Activated CD8-positive, alpha-beta memory T cell treated with anti-CD3 and anti-CD28 coated beads for 24 hours (primary cell): ENCODE data around the gene CWC27.
"Not testable (repeated sequence)": the region's sequence is repeated elsewhere in the genome, so short reads cannot be mapped to it uniquely, and the experiment has no call there.

ENCODE experiments used
- DNase-seq: peaks from one replicate; pipeline ENCODE4 v3.0.0-alpha.2; 2020

The CWC27 gene

DNA sequence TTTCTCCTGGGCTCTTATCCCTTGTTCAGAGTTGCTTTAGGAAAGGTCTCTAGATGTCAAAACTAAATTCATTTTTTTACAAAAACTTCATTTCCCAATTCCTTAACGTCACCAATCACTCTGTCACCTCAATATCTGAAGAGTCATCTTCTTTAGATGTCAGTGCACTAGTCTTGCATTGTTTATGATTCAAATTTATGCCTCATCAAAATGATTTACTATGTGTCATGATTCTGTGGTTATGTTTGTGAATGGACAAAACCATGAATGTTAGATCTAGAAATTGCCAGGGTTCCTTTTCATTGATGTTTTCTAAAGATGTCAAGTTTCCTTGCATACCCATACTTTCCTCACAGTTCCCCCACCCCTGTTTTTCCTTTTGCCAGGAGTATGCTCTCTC, 21.5 kb downstream of the CWC27 start:
- no peak for DNase-seq

DNA sequence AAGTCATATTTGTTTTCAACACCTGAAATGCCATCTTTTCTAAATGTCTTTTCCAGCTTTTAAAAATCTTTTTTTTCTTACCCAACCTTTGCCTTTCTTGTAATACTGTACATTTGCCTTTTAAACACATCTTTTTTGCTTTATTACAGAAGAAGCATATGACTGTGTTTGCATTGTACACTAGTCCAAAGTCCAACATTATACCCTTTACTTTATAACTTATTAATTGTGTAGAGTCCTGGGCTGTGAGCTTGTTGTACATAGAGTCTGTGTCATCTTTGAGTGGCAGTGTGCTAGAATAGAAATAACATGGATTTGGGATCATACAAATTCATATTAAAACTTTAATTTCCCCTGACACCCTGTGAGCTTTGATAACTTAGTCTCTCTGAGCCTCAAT, 23.7 kb downstream of the CWC27 start:
- DNase-seq: no peak

- no peak for DNase-seq
These were observed 25.5 kb downstream of the CWC27 start for GRCh38 chr5:64794053-64794770.

DNA sequence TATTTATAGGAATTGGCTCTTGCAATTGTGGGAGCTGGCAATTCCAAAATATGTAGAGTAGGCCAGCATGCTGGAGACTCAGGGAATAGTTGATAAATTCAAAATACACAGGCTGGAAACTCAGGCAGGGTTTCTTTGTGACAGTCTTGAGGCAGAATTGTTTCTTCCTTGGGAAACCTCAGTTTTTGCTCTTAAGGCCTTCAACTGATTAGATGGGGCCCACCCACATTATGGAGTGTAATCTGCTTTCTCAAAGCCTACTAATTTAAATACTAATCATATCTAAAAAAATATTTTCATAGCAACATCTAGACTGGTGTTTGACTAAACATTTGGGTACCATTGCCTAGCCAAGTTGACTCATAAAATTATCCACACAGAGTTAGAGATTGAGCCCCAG, 27.6 kb downstream of the CWC27 start:
- DNase-seq: no peak

GRCh38 chr5:64800926-64801325, 32.2 kb downstream of the CWC27 start:
- no peak for DNase-seq

DNA sequence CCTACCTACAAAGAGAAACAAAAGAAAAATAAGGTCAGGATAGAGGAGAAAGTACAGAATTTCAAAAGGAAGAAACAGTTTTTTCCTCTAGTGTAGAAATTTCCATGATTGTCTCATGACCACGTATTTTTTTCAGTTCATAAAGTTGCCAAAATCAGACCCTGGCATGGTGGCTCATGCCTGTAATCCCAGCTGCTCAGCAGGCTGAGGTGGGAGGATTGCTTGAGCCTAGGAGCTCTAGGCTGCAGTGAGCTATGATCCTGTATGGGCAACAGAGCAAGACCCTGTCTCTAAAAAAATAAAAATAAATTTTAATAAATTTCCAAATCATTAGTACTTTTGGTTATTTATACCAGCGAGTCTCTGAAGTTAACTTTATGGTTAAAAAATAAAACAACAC, 37.8 kb downstream of the CWC27 start:
- no peak for DNase-seq

GRCh38 chr5:64807520-64807919, 38.8 kb downstream of the CWC27 start:
- DNase-seq: no peak

DNA sequence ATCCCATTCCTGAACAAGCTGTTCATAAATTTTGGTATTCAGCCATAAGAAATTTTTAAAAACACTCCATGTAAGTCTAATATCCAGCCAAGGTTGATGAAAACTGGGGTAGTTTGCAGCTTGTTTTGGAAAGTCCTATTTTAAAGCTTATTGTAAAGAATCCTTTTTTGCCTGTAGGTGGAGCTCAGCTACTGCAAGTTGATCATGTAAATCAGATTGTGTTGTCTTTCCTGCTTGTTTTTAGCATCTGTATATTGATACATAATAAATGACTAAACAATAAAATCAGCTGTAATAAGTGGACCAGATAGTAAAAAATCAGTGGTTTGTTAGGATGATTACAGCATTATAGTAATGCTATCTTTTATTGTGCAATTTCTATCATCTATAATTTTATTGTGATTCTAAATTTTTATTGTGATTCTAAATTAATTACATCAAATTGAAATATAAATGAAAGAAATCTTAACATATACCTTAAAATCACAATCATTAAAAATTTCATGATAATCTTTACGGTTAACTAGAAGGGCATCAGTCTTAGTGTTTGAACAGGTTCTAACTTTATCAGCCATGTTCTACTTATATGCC, 42.4 kb downstream of the CWC27 start:
- DNase-seq: no peak

GRCh38 chr5:64814073-64814472, 45.3 kb downstream of the CWC27 start:
- no peak for DNase-seq

DNA sequence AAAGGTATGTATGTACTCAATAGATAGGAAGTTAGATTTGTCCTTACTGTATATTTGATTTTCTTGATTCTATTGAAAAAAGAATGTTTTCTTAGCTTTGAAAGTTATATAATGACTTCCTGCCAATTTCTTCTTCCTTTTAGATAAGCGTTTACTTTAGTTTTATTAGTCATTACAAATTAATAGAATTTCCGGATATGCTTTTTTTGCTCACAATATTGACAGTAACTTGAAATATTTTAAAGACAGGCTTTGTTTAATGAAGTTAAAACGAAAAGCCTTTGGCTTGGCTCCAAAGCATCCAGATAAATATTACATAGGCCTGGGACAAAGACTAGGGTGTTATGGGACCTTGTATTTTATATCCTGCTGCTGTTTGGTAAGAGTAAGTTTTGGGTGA, 49.5 kb downstream of the CWC27 start:
- no peak for DNase-seq

DNA sequence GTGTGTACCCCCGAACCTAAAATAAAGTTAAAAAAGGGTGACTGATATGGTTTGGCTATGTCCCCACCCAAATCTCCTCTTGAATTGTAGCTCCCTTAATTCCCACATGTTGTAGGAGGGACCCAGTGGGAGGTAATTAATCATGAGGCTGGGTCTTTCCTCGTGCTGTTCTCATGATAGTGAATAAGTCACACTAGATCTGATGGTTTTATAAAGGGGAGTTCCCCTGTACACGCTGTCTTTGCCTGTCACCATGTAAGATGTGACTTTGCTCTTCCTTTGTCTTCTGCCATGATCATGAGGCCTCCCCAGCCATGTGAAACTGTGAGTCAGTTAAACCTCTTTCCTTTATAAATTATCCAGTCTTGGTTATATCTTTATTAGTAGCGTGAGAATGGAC, 50.6 kb downstream of the CWC27 start:
- not testable (repeated sequence) for DNase-seq

DNA sequence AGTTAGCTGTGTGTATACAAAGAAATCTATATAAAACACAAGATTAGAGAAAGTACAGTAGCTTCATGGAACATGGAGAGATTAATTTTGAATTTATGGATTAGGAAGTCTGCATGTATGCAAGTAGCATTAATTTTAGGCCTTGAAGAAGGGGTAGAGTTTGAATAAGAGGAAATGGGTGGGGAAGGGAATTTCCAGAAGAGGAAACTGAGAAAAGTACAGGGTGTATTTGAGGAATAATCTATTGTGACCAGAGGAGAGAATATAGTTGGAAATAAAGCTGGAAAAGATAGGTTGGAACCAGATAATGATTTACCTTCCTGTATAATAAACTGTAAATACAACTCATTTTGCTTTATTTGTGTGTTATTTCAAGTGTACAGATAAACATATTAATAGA, 53.6 kb downstream of the CWC27 start:
- DNase-seq: no peak

GRCh38 chr5:64826541-64826940, 57.8 kb downstream of the CWC27 start:
- DNase-seq: no peak

GRCh38 chr5:64827703-64828102, 59.0 kb downstream of the CWC27 start:
- no peak for DNase-seq

DNA sequence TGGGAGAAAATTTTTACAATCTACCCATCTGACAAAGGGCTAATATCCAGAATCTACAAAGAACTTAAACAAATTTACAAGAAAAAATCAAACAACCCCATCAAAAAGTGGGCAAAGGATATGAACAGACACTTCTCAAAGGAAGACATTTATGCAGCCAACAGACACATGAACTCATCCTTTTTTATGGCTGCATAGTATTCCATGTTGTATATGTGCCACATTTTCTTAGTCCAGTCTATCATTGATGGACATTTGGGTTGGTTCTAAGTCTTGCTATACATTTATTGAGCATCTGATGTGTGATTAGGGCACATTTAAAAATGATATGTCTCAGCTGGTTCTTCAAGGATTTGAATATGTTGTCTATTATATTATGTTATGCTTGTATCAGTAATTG, 61.9 kb downstream of the CWC27 start:
- not testable (repeated sequence) for DNase-seq

GRCh38 chr5:64831996-64832395, 63.3 kb downstream of the CWC27 start:
- DNase-seq: no peak

DNA sequence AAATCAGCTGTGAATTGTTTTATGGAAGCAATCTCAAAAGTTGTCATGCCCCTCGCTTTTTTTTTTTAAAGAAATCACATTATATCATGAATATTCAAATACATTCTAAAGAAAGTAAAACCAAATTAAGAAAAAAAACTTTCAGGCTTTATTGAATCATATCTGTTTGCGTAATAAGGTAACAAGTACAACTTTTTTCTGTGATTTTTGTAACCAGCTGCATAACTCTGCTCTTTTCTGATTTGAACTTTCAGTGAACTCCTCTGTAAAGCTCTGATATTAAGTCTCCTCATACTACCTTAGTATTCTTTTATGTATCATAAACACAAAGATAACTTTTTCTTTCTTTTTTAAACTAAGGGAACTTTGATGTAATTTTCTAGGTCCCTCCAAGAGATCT, 65.3 kb downstream of the CWC27 start:
- DNase-seq: no peak

DNA sequence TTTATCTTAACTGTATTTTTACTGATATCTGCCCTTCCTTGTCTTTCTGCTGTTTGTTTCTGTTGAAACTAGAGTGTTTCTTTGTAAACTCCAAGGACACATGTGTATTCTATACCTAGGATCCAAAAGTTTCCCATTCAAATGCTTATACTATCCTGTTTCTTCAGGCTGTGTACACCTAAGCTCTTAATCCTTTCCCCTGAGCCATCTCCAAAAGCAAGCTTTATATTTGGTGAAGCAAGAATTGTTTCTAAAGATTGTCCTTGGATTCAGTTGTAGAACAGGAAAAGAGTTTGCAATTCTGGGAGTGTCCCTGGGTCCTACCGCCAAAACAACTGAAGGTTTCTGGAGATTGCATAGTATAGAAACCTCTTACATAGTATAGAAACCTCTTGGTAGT, 65.9 kb downstream of the CWC27 start:
- DNase-seq: no peak

- DNase-seq: no peak
These were observed 66.5 kb downstream of the CWC27 start for GRCh38 chr5:64835266-64835665.

DNA sequence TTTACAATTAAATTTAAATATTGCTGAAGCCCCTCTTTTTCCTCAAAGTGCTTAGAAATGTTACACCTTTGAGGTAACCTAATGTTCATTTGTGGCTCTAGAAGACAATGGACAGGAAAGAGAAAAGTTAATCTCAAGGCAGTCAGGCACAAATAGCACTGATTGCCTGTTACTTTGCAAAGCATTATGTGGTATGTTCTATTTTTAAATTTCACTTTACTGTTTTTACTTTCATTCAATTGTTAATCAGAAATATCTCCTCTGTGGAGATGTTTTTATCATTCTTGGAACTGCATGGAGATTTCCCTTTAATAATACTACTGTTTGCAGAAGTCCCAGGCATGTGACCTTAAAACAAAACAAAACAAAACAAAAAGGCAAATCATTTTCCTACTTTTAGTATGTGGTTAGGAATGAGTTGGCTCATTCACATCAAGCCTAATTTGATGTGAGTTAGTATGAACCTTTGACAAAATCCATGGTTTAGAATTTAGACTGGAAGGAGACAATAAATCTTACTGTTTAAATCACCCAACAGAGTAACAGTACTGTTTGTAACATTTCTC, 67.5 kb downstream of the CWC27 start:
- no peak for DNase-seq

DNA sequence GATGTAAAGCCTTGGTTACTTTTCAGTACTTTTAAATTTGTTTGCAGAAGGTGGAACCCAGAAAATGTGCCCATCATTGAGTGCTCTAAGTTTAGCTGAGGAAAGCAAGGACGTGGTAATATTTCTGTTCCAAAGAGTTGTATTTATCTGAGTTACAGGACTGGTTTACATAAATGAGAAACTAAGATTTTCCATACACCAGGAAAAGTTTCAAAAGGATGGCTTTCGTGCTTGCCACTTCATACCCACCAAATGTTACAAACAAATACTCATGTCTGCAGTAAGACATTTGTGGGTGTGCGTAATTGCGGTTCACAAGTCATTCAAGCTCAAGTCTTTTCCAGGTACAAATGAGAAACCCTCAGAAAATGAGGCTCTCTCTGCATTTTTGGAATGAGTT, 68.1 kb downstream of the CWC27 start:
- DNase-seq: no peak

- no peak for DNase-seq
These were observed 69.6 kb downstream of the CWC27 start for GRCh38 chr5:64838376-64838775.

- no peak for DNase-seq
These were observed 70.1 kb downstream of the CWC27 start for GRCh38 chr5:64838803-64839202.

DNA sequence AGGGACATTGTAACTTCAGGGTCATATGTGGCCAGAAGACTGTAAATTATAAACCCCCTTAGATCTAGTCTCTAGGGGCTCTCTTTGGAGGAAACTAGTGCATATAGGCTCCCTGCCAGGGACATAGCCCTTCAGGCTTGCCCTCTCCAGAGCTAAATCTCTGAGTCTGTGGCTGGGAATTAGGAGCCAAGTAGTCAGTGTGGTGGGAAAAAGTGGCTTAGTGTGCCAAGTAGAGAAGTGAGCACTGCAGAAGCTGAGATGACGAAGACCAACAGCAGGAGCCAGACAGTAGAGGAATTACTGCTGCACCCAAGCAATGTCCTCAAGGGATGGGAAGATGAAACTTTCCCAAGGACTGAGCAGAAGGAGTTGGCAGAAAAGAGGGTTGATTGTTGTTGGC, 71.2 kb downstream of the CWC27 start:
- no peak for DNase-seq

GRCh38 chr5:64840958-64841357, 72.2 kb downstream of the CWC27 start:
- no peak for DNase-seq
